Measurements from ENCODE around the gene MAN1C1.

- TF ChIP-seq CTCF (IDR thresholded peaks at IDR 0.05) = no peak
- no peak for TF ChIP-seq POLR2A (IDR thresholded peaks at IDR 0.05)
These were observed 186.3 kb downstream of the MAN1C1 start for GRCh38 chr1:25802915-25803314.

Measured in uterus (tissue), 2 donors.